DOHH2 (cell line): ENCODE results near the gene PBRM1.

Experiments
- EZH2phosphoT487 ChIP-seq: fragments of 200-600 bp; sonication (generic); IDR thresholded peaks from 2 replicates; pipeline ENCODE4 v1.6.1; 2017; ENCODE audit warnings: borderline replicate concordance, mild to moderate bottlenecking, antibody characterized with exemption, low read length, moderate library complexity, mixed read lengths
- TF ChIP-seq, protein P1 (sequence below): fragments of 200-600 bp; sonication (generic); IDR thresholded peaks from one replicate; pipeline ENCODE4 v1.5.1; 2014; ENCODE audit warnings: antibody characterized with exemption, mild to moderate bottlenecking, low read depth, low read length; ENCODE audit not compliant: poor library complexity, severe bottlenecking

DNA sequence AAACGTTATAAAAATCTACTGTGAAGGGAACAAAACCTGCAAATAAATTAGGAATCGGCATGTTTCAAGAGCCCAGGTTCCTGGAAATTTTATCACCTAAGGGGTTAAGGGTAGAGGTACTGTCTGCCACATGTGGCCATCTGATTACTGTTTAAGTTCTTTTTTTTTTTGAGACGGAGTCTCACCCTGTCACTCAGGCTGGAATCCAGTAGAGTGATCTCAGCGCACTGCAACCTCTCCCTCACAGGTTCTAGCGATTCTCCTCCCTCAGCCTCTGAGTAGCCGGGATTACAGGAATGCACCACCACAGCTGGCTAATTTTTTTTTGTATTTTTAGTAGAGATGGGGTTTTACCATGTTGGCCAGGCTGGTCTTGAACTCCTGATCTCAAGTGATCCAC lies 113.5 kb downstream of the PBRM1 start:
- TF ChIP-seq, protein P1, sequence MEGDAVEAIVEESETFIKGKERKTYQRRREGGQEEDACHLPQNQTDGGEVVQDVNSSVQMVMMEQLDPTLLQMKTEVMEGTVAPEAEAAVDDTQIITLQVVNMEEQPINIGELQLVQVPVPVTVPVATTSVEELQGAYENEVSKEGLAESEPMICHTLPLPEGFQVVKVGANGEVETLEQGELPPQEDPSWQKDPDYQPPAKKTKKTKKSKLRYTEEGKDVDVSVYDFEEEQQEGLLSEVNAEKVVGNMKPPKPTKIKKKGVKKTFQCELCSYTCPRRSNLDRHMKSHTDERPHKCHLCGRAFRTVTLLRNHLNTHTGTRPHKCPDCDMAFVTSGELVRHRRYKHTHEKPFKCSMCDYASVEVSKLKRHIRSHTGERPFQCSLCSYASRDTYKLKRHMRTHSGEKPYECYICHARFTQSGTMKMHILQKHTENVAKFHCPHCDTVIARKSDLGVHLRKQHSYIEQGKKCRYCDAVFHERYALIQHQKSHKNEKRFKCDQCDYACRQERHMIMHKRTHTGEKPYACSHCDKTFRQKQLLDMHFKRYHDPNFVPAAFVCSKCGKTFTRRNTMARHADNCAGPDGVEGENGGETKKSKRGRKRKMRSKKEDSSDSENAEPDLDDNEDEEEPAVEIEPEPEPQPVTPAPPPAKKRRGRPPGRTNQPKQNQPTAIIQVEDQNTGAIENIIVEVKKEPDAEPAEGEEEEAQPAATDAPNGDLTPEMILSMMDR = no peak
- TF ChIP-seq EZH2phosphoT487 = no peak
